ENCODE data around the gene NR1H2.
"Not testable (repeated sequence)": the region's sequence is repeated elsewhere in the genome, so short reads cannot be mapped to it uniquely, and the experiment has no call there.

NR1H2 gene

DNA sequence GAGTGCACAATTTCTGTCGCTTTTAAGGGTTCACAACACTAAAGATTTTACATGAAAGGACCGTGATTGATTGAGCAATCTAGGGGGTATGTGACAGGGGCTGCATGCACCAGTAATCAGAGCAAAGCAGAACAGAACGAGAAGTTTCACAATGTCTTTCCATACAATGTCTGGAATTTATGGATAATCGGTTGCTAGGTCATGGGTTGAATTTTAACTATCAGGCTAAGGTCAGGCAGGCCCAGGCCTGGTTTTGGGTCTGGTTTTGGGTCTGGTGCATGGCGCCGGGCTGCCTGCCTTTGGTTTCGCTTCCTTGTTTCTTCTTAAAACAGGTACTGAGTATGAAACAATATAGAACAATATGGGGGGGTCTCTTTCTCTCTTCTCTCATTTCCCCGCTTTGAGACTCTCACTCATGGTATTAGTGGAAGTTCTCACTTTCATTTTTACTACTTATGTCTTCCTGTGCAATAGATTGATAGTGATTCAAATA, 29.1 kb upstream of the NR1H2 start:
- DNase-seq (ENCODE audit: low read depth) = not testable (repeated sequence)

DNA sequence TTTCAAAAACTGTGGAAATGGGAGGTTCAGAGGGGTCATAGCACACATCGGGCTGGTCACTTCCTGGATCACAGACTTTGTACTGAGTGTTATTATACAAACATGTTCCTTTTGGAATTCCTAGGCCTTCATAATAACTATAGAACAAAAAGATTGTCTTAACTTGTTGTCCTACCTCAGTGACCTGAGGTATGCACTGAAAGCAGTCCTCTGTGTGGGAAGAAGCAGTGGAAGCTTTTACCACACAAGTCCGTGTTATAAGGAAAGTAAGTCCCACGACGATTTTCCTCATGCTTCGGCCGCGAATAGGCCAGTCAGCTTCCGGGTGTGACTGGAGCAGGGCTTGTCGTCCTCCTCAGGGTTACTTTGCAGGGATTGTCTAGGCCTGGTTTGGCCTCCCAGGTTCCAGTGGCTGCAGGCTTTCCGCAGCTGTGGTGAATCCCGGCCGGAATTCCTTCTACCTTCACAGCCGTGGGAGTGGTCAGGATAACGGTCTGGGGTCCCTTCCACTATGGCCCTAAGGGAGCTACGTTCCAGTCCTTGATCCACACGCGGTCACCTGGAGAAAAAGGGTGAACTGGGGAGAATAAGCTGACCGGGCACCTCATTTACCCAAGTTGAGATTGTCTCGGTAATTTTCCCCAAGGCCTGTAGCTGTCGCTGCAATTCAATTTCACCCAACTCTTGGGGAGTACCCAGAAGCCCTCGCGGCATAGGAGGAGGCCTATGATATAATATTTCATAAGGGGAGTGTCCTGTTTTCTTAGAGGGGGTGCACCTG, 26.8 kb upstream of the NR1H2 start:
- no peak for DNase-seq (ENCODE audit: low read depth)

DNA sequence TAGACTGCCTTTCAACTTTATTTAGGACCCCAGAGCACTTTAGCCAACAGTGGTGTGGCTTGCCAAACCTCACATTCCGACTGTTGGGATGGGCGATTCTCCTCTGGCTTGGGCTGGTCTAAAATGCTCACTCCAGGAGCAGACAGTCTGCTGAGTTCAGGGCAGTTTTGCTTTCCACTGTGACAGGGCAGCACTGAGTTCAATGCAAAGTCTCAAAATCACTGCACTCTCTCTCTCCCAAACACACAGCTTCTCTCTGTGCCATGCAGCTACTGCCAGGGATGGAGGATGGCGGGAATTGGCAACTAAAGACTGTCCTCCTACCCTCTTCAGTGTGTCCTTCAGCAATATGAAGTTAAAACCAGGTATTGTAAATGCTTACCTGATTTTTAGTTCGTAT, 24.0 kb upstream of the NR1H2 start:
- no peak for DNase-seq (ENCODE audit: low read depth)

DNA sequence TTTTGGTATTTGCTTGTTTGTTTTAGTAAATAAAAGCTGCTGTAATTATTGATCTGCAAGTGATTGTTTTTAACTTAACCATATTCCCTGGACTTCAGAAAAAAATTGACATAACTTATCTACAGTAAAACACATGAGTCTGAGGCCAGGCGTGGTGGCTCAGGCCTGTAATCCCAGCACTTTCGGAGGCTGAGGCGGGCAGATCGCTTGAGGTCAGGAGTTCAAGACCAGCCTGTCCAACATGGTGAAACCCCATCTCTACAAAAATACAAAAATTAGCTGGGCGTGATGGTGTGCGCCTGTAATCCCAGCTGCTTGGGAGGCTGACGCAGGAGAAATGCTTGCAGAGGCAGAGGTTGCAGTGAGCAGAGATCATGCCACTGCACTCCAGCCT, 22.8 kb upstream of the NR1H2 start:
- DNase-seq (ENCODE audit: low read depth) = not testable (repeated sequence)

DNA sequence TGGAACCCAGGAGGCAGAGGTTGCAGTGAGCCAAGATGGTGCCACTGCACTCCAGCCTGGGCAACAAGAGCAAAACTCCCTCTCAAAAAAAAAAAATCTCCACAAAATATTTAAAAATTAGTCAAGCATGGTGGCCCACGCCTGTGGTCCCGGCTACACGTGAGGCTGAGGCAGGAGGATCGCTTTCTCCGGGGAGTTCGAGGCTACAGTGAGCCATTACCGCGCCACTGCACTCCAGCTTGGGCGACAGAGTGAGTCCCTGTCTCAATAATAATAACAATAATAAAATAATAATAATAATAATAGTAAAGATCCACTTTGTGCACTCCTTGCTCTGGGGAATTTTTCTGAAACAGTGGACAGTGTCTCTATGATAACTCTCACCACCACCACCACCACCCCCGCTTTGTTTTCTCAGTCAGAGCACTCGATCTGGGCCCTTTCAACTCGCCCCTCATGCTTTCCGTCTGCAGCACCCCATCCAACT, 19.5 kb upstream of the NR1H2 start:
- DNase-seq (ENCODE audit: low read depth) = no peak

DNA sequence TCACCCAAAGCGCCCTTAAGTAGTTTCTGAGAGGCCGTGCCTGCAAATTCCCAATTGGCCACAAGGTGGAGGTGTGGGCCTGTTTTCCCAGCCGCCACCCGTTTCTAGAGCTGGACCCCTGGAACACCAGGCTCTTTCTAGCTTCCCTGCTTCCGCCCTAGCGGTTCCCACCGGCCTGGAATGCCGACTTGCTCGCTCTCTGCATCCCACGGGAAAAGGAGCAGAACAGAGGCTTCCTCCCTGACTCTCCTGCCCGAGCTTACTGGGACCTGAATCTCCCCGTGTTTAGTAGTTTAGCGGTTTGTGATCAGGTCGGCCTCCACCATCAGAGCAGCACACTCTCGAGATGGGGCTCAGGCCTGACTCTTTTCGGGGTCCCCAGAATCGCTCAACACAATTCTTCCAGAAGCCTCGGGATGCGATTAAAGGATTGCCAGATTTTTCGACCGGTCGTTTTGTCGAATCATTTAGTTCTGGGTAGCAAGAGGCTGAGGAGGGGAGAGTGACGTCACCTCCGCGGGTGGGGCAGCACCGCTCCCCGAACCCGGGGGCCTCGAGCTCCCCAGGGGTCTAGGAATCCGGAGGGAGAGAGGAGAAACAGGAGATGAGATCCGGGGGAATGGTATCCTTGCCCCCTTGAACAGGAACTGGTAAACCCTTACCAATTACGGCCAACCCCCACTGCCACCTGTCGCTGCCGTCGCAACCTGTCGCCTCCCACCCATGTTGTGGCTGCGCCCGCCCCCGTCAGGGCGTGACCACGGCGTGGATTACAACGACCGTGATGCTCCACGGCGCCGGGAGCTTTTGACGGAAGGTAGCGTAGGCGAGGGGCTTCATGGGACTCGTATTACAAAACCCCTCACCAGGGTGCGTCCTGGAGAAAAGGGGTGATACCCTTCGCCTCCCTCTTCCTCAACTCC, 18.8 kb upstream of the NR1H2 start:
- peak; percentile 11 for DNase-seq (ENCODE audit: low read depth)

DNA sequence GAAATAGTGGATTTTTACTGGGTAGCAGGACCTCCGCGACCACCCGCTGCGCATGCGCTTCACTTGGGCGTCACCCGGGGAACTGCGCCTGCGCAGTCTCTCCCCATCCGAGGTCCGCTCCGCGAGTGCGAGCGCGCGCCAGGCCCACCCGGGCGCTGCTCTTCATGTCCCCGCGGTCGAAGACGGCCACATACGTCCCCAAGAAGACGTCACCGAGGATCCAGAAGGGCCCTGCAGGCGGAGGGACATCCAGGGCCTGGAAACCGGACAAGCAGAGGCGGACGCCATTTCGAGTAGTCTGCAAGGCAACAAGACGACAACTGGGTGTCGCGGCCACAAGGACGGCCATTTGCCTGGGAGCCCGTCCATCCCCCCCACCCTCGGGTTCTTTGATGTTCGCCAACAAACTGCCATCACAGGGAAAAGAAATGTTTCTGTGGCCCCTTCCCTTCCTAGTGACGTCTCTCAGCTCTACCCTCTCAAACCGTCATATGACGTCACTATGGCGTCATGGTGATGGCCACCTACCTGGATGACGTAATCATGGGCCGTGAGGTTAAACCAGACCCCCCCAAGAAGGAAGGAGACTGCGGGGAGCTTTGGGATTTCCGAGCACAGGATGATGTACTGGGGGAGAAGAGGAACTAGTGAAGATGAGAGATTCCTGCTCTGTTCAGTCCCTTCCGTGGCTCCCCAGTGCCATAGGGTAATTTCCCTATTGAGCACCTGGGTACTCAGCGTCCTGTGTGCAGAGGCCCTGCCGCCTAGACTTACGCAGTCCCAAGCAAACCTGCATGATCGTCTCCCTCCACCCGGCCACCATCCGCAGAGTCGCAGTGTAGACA, 17.6 kb upstream of the NR1H2 start:
- DNase-seq (ENCODE audit: low read depth) = no peak

DNA sequence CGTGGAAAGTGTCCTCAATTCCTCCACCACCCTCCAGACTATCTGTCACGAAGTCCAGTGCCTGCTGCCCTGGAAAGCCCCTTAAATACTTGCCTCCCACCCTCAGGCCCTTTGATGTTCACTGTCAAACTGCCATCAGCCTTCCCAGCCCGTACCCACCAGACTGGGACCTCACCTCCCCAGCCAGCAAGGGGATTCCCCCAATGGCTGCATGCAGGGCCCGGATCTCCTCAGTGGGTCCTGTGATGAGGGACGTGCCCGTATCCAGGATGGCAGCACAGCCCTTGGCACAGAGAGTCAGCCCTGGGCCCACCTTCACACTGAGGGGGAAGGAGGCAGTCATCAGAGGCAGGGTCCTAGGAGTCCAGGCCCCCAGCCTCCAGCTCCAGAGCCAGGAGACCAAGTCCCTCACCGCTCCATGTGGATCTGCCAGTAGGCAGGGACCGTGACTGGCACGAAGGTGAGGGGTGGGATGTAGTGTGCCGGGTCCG, 16.9 kb upstream of the NR1H2 start:
- no peak for DNase-seq (ENCODE audit: low read depth)

DNA sequence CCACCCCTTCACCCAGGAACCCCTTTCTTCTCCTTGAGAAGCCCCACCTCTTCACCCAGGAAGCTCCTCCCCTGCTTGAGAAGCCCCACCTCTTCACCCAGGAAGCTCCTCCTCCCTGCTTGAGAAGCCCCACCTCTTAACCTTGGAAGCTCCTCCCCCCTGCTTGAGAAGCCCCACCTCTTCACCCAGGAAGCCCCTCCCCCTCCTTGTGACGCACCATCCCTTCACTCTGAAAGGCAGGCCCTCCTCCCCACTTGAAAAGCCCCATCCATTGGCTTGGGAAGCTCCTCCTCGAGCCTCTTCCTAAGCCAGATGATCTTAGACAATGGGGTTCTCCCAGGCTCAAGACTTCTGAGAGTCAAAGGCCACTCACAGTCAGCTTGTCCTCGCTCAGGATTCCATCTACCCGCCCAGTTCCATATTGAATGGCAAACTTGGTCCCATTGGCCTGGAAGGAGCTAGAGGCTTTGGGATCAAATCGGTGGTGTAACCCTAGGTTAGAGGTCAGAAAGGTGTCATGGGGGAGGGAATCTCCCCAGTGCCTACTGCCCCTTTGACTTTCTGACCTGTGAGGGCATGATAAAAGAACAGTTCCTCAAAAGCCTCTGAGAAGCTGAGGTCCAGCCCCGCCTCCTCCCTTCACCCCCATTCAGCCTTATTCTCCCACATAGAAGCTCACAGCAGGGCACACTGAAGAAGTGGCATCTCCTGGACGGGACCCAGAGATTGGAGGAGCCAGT, 14.8 kb upstream of the NR1H2 start:
- DNase-seq (ENCODE audit: low read depth) = no peak

DNA sequence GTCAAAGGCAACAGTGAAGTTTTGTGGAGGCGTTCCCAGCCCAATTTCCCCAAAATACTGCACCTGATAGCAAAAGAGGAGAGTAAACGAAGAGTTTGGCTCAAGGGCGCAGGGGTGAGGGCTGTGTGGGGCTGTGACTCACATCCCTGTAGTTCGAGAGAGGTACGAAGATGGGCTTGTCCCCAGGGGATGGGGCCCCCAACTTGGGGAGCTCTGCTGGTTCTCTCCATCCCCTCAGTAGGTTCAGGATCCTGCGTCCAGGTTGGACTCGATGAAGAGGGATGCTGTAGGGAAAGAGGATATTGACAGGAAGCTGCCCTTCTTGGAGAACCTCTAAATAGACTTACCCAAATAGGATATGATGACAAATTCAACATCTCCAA, 14.2 kb upstream of the NR1H2 start:
- no peak for DNase-seq (ENCODE audit: low read depth)

DNA sequence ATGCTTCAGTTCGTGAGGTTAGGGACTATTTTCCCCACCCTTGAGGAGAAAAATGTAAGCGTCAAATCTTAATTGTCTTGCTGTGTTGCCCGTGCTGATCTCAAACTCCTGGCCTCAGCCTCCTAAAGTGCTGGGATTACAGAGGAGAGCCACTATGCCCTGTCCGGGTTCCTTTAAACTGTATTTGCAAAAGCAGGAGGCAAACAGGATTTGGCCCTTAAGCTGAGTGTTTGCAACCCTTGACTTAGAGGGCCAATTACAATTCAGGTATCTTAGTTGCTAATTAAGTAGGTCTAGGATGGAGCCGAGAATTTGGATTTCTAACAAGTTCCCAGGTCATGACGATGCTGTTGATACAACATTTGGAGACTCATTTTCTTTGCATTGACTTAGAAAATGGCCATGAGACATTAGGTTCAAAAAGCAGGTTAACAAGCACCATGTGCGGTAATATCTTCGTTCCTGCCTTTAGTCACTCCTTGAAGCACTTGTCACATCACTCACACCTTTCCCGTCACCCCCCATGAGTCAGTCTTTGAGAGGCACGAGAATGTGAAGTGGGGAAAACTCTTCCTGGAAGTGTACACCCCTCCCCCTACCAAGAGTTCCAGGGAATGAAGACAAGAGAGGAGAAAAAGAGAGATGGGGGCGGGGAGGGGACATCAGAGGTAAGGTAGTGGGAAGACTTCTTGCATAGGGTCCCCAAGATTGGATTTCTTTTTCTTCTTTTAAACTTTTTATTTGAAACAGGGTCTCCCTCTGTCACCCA, 13.4 kb upstream of the NR1H2 start:
- DNase-seq (ENCODE audit: low read depth) = no peak

DNA sequence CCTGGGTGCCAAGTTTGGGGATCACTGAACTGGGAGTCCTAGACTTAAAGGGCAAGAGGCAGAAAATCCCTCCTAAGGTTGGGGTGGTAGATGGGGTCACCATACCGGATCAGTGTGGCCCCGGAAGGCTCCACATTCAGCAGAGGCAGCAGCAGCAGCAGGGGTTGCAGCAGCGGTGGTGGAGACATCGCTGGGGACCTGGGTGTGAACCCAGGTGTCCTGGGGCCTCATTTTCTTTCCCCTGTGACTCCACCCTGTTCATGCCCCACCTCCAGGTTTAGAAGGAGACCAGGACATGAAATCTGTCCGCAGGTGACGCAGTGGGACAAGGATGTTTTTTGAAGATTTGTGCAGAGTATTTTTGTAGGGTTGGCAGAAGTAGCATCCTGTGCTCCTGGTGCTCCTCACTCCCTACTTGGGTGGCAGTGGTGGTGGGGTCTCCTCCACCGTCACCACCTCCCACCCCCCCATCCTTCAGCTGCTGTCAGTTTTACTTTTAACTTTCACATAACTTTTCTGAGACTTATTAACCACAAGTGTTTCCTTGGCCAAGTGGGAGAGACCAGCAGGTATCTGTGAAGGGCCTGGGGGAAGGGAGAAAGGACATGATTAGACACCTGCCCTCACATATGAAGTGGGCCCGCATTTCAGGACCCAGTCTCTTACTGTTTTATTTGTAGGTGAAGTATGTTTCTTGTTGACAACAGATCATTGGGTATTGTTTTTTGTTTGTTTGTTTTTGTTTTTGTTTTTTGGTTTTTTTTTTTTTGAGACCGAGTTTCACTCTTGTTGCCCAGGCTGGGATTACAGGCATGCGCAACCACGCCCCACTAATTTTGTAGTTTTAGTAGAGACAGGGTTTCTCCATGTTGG, 10.6 kb upstream of the NR1H2 start, which contains the start of gene NAPSA:
Gene NAPSA (minus strand): TSS at position 206 of the 873 bp plus-strand sequence. CDS start 18 bp downstream, at position 188.
- DNase-seq (ENCODE audit: low read depth) = no peak

DNA sequence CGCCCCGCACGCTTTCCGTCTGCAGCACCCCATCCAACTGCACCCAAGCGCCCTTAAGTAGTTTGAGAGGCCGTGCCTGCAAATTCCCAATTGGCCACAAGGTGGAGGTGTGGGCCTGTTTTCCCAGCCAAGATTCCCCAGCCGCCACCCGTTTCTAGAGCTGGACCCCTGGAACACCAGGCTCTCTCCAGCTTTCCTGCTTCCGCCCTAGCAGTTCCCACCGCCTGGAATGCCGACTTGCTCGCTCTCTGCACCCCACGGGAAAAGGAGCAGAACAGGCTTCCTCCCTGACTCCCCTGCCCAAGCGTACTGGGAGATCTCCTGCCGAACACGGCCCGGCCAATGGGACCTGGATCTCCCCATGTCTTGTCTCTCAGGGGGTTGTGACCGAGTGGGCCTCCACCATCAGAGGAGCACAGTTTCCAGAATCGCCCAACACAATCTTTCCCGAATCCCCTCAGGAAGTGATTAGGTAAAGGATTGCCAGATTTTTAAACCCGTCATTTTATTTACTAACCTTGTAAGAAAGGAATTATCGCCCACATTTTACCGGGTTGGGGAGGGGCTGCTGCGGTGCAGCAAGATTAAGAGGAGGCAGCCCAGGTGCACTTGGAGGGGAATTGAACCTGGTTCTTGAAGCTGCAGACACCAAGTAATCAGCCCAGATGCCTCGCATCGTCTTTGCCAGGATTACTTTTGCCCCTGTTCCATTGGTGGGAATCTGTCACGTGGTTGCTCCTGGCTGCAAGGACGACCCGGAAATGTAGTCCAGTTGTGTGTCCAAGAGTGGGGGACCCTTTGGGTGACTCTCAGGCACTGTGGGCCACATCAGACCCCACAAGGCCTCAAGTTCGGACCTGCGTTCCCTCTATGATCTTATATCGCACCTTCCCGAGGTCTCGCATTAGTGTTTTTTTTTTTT, 7.3 kb upstream of the NR1H2 start:
- peak; percentile 81 for DNase-seq (ENCODE audit: low read depth)

DNA sequence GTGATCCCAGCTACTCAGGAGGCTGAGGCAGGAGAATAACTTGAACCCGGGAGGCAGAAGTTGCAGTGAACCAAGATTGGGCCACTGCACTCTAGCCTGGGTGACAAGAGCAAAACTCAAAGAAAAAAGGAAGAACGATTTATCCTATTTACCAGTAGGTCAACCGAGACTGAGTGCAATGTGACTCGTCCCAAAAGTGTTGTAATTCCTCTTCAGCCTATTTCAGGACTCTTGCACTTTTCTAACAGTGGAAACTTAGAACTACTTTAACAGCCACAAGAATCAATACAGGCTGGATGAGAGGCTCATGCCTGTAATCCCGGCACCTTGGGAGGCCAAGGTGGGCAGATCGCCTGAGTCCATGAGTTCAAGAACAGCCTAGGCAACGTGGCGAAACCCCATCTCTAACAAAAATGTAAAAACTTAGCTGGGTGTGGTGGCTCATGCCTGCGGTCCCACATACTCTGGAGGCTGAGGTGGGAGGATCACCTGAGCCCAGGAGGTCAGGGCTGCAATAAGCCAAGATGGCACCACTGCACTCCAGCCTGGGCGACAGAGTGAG, 4.3 kb upstream of the NR1H2 start:
- DNase-seq (ENCODE audit: low read depth) = no peak

DNA sequence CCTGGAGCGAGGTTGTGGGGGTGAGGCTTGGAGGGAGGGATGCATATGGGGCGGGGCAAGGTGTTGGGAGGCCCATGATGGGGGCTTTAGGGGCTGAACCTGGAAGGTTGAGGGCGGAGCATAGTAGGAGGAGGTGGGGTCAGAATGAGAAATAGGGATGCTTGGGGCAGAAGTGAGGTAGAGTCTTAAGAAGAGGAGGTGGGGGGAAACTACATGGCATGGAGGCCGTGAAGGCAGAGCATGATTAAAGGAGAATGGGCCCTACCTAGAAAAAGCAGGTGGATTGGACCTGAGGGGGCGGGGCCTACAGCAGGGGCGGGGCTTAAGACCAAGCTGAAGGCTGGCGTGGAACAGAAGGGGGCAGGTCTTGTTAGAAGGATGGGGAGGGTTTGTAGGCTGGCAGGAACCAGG, 799 bp downstream of the NR1H2 start:
- no peak for DNase-seq (ENCODE audit: low read depth)

DNA sequence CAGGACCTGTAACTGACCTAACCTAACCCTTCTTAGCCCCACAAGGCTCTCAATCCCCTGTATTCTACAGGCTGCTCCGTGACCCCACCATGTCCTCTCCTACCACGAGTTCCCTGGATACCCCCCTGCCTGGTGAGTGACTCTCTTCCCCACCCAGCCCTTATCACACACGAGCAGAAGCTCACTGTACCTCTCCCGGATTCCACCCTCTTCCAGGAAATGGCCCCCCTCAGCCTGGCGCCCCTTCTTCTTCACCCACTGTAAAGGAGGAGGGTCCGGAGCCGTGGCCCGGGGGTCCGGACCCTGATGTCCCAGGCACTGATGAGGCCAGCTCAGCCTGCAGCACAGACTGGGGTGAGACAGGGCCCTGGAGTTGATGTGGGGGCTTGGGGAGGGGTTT, 1.3 kb downstream of the NR1H2 start:
- DNase-seq (ENCODE audit: low read depth) = no peak

DNA sequence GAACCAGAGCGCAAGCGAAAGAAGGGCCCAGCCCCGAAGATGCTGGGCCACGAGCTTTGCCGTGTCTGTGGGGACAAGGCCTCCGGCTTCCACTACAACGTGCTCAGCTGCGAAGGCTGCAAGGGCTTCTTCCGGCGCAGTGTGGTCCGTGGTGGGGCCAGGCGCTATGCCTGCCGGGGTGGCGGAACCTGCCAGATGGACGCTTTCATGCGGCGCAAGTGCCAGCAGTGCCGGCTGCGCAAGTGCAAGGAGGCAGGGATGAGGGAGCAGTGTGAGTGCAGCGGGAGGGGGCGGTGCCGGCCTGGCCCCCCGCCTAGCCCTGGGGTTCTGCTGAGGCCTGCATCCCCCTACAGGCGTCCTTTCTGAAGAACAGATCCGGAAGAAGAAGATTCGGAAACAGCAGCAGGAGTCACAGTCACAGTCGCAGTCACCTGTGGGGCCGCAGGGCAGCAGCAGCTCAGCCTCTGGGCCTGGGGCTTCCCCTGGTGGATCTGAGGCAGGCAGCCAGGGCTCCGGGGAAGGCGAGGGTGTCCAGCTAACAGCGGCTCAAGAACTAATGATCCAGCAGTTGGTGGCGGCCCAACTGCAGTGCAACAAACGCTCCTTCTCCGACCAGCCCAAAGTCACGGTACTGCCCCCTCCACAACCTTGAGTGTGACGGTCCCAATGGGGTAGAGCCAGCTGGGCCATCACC, 2.1 kb downstream of the NR1H2 start:
- no peak for DNase-seq (ENCODE audit: low read depth)

Data from HS-27A (cell line).